Liver (tissue), 9 donors: Measurements from ENCODE around the gene VIL1. TPM values are rescaled to one million over a fixed set of nuclear protein-coding genes. Genes with fewer than 3 reads are reported as not detected.

Experiments
- DNase-seq: peaks from one replicate; pipeline ENCODE4 v3.0.0-alpha.2; 2017; ENCODE audit warnings: low spot score
- H3K27ac ChIP-seq, 2 donors: one replicate each; pipeline ENCODE4 v1.7.0; 2013; ENCODE audit warnings: inconsistent platforms in 2 of 2, low read length in 2 of 2, control low read depth in 1 of 2, low read depth in 1 of 2, mild to moderate bottlenecking in 1 of 2
- H3K27me3 ChIP-seq, 4 donors: one replicate each; pipeline versions ENCODE4 v1.6.1 to v1.7.0; 2013; ENCODE audit warnings: low read length in 3 of 4, inconsistent platforms in 1 of 4, mild to moderate bottlenecking in 1 of 4, moderate library complexity in 1 of 4; ENCODE audit not compliant: control insufficient read depth in 4 of 4, insufficient read depth in 4 of 4
- H3K36me3 ChIP-seq, 4 donors: one replicate each; pipeline versions ENCODE4 v1.6.1 to v1.7.0; 2013; ENCODE audit warnings: low read length in 3 of 4, mild to moderate bottlenecking in 3 of 4, low read depth in 1 of 4, moderate library complexity in 1 of 4; ENCODE audit not compliant: control insufficient read depth in 4 of 4, insufficient read depth in 3 of 4
- H3K4me1 ChIP-seq, 4 donors: one replicate each; pipeline versions ENCODE4 v1.6.1 to v1.7.0; 2013; ENCODE audit warnings: low read length in 3 of 4, mild to moderate bottlenecking in 3 of 4, moderate library complexity in 1 of 4; ENCODE audit not compliant: control insufficient read depth in 4 of 4, insufficient read depth in 4 of 4
- H3K4me3 ChIP-seq, 3 donors: one replicate each; pipeline versions ENCODE4 v1.6.1 to v1.7.0; 2013; ENCODE audit warnings: low read length in 3 of 3, control low read depth in 1 of 3, low read depth in 1 of 3, mild to moderate bottlenecking in 1 of 3
- H3K9ac ChIP-seq, 2 donors: one replicate each; pipeline ENCODE4 v1.7.0; 2013; ENCODE audit warnings: low read length in 2 of 2, mild to moderate bottlenecking in 2 of 2, moderate library complexity in 2 of 2, control low read depth in 1 of 2, low read depth in 1 of 2
- H3K9me3 ChIP-seq, 4 donors: one replicate each; pipeline versions ENCODE4 v1.6.1 to v1.7.0; 2013; ENCODE audit warnings: low read length in 3 of 4; ENCODE audit not compliant: control insufficient read depth in 4 of 4
- CTCF ChIP-seq: fragments of 150-350 bp; IDR thresholded peaks from 2 replicates; pipeline ENCODE4 v1.5.1; 2017; ENCODE audit warnings: improper control_type of control experiment, low read depth, low read length; ENCODE audit not compliant: missing input control
- EGR1 ChIP-seq, 2 donors: IDR thresholded peaks; 2 replicates each; pipeline ENCODE4 v1.6.1; 2016 to 2018; ENCODE audit warnings: antibody characterized with exemption in 2 of 2, low read depth in 2 of 2
- FOXA1 ChIP-seq: IDR thresholded peaks from 2 replicates; pipeline ENCODE4 v1.6.1; 2016; ENCODE audit warnings: antibody characterized with exemption
- FOXA2 ChIP-seq: IDR thresholded peaks from 2 replicates; pipeline ENCODE4 v1.6.1; 2016; ENCODE audit warnings: antibody characterized with exemption
- GABPA ChIP-seq, 2 donors: IDR thresholded peaks in 1 of 2; conservative IDR thresholded peaks in 1 of 2; 2 replicates each; pipeline ENCODE4 v1.6.1; 2016; ENCODE audit warnings: antibody characterized with exemption in 2 of 2, mild to moderate bottlenecking in 1 of 2, moderate library complexity in 1 of 2
- HNF4A ChIP-seq, 2 donors: conservative IDR thresholded peaks; 2 replicates each; pipeline ENCODE4 v1.6.1; 2016; ENCODE audit warnings: antibody characterized with exemption in 2 of 2, mild to moderate bottlenecking in 2 of 2
- JUND ChIP-seq, 2 donors: IDR thresholded peaks; 2 replicates each; pipeline ENCODE4 v1.6.1; 2016; ENCODE audit warnings: antibody characterized with exemption in 2 of 2
- MAX ChIP-seq: IDR thresholded peaks from 2 replicates; pipeline ENCODE4 v1.6.1; 2016; ENCODE audit warnings: antibody characterized with exemption
- NR2F2 ChIP-seq: IDR thresholded peaks from 2 replicates; pipeline ENCODE4 v1.6.1; 2016; ENCODE audit warnings: antibody characterized with exemption
- RXRA ChIP-seq, 2 donors: IDR thresholded peaks; 2 replicates each; pipeline ENCODE4 v1.6.1; 2017 to 2018; ENCODE audit warnings: antibody characterized with exemption in 2 of 2, mild to moderate bottlenecking in 1 of 2
- SP1 ChIP-seq: IDR thresholded peaks from 2 replicates; pipeline ENCODE4 v1.6.1; 2018; ENCODE audit warnings: antibody characterized with exemption, mild to moderate bottlenecking
- TAF1 ChIP-seq: conservative IDR thresholded peaks from 2 replicates; pipeline ENCODE4 v1.6.1; 2016; ENCODE audit warnings: antibody characterized with exemption, mild to moderate bottlenecking
- YY1 ChIP-seq: IDR thresholded peaks from 2 replicates; pipeline ENCODE4 v1.6.1; 2016; ENCODE audit warnings: antibody characterized with exemption, mild to moderate bottlenecking
- ZBTB33 ChIP-seq: IDR thresholded peaks from 2 replicates; pipeline ENCODE4 v1.6.1; 2016; ENCODE audit warnings: antibody characterized with exemption
- WGBS: extraction: QIAGEN DNeasy Blood & Tissue Kit; methylation state at CpG from one replicate; pipeline ENCODE4 v1.1.7; 2013; 5-methylcytosine and 5-hydroxymethylcytosine counted together
- polyA plus RNA-seq, 2 donors: library from polyadenylated mRNA; stranded (reverse) in 1 of 2; unstranded in 1 of 2; fragments of 200-250 nt in 1 of 2; fragments of >200 nt in 1 of 2; fragmentation: Nextera tagmentation in 1 of 2; extraction: Ambion mirVana in 1 of 2; gene quantifications; one replicate each; pipeline versions ENCODE4 v1.2.1 to v1.2.3, GENCODE V29; 2013 to 2015
- total RNA-seq, 2 donors: library from RNA; depleted of rRNA; stranded (reverse); fragments of >200 nt; gene quantifications; one replicate each; pipeline ENCODE4 v1.2.3, GENCODE V29; 2014
- TF ChIP-seq, protein P1 (sequence below): IDR thresholded peaks from 2 replicates; pipeline ENCODE4 v1.6.1; 2016; ENCODE audit warnings: antibody characterized with exemption, mild to moderate bottlenecking
- donor health status: healthy.
- donor health status: healthy.
- donor health status: healthy.
- donor health status: healthy.
- donor health status: healthy.

VIL1 gene
- total and polyA plus RNA-seq, 4 donors, result 16.4 to 72.0 (median 31.6) TPM

GRCh38 chr2:218479595-218479994 is 60.7 kb downstream of the VIL1 start:
- Histone ChIP-seq H3K36me3 (peaks cover 7 to 46% (median 19%) of the 10 kb centered on the region in 4 donors), H3K9me3 (no peaks in the 10 kb centered on the region), H3K27me3 (no peaks in the 10 kb centered on the region), H3K9ac (no peak overlapping the region), H3K4me3 (no peak overlapping the region), H3K27ac (no peak overlapping the region), H3K4me1 (no peaks in the 10 kb centered on the region)
- TF ChIP-seq FOXA2 (no peak), FOXA1 (no peak), YY1 (no peak), HNF4A (conservative IDR thresholded peaks at IDR 0.05) (no peak), RXRA (IDR thresholded peaks at IDR 0.05) (no peak), CTCF (no peak), JUND (IDR thresholded peaks at IDR 0.05) (no peak), TAF1 (no peak), ZBTB33 (no peak), NR2F2 (no peak), EGR1 (IDR thresholded peaks at IDR 0.05; ENCODE audit: low read depth in 2 of 2) (no peak)
- WGBS, result 97% methylated on average over 2 of the region's 2 CpGs
- DNase-seq, result no peak

GRCh38 chr2:218482651-218483050 is 63.7 kb downstream of the VIL1 start:
- Histone ChIP-seq H3K4me1 (peaks cover 0 to 4% (median 0%) of the 10 kb centered on the region in 4 donors), H3K27ac (no peak overlapping the region), H3K27me3 (no peaks in the 10 kb centered on the region), H3K4me3 (no peak overlapping the region), H3K9me3 (no peaks in the 10 kb centered on the region), H3K36me3 (peaks cover 5 to 38% (median 19%) of the 10 kb centered on the region in 4 donors), H3K9ac (no peak overlapping the region)
- DNase-seq, result no peak
- 88% methylated on average over 1 of the region's 1 CpG for WGBS
- TF ChIP-seq, protein P1, sequence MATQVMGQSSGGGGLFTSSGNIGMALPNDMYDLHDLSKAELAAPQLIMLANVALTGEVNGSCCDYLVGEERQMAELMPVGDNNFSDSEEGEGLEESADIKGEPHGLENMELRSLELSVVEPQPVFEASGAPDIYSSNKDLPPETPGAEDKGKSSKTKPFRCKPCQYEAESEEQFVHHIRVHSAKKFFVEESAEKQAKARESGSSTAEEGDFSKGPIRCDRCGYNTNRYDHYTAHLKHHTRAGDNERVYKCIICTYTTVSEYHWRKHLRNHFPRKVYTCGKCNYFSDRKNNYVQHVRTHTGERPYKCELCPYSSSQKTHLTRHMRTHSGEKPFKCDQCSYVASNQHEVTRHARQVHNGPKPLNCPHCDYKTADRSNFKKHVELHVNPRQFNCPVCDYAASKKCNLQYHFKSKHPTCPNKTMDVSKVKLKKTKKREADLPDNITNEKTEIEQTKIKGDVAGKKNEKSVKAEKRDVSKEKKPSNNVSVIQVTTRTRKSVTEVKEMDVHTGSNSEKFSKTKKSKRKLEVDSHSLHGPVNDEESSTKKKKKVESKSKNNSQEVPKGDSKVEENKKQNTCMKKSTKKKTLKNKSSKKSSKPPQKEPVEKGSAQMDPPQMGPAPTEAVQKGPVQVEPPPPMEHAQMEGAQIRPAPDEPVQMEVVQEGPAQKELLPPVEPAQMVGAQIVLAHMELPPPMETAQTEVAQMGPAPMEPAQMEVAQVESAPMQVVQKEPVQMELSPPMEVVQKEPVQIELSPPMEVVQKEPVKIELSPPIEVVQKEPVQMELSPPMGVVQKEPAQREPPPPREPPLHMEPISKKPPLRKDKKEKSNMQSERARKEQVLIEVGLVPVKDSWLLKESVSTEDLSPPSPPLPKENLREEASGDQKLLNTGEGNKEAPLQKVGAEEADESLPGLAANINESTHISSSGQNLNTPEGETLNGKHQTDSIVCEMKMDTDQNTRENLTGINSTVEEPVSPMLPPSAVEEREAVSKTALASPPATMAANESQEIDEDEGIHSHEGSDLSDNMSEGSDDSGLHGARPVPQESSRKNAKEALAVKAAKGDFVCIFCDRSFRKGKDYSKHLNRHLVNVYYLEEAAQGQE, result no peak
- no peak for TF ChIP-seq HNF4A (conservative IDR thresholded peaks at IDR 0.05)
- no peak for TF ChIP-seq SP1
- TF ChIP-seq FOXA1, result no peak
- no peak for TF ChIP-seq FOXA2
- no peak for TF ChIP-seq CTCF
- TF ChIP-seq MAX, result no peak
- no peak for TF ChIP-seq GABPA (IDR thresholded peaks at IDR 0.05 in 1 of 2, conservative IDR thresholded peaks at IDR 0.05 in 1 of 2)
- no peak for TF ChIP-seq RXRA (IDR thresholded peaks at IDR 0.05)
- TF ChIP-seq EGR1 (IDR thresholded peaks at IDR 0.05; ENCODE audit: low read depth in 2 of 2), result no peak
- TF ChIP-seq NR2F2, result no peak
